Stimulated activated CD4-positive, alpha-beta T cell treated with anti-CD3 and anti-CD28 coated beads, Interleukin-4, amount 100 ng/mL, for 1 hour (primary cell): ENCODE results near the gene ENDOG.
"Not testable (repeated sequence)": the region's sequence is repeated elsewhere in the genome, so short reads cannot be mapped to it uniquely, and the experiment has no call there.

ENCODE experiments used
- DNase-seq: peaks from one replicate; pipeline ENCODE4 v3.0.0-alpha.2; 2020

The ENDOG gene

DNA sequence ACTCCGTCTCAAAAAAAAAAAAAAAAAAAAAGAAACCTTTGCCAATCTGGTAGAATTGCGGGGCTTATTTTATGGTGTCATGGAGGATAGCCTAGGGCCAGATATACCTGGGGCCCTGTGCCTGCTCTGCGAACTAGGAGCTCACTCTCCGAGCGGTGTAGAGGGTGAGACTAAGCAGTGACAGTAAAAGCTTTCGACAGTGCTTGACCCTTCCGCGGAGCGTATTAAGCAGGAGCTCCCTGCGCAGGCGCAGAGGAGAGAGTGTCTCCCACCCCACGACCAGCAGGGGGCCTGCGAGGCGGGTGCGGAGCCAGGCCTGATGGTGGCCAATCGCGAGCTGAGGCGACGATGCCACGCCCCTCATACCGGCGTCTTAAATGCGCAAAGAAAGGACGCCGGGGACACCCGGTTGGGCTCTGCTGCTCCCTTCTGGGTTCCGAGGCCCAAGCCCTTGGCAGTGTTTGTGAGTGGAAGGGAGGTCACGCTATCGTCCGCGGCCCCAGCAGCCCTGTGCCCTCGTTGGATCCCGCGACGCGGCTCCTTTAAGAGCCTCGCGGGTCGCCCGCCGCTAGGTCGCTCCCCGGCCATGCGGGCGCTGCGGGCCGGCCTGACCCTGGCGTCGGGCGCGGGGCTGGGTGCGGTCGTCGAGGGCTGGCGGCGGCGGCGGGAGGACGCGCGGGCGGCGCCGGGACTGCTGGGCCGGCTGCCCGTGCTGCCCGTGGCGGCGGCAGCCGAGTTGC, at the start of gene ENDOG:
TSS of gene ENDOG (plus strand) at position 402 of the 740 bp plus-strand sequence. CDS start at position 587, 185 bp downstream.
- DNase-seq, result peak; percentile 97

DNA sequence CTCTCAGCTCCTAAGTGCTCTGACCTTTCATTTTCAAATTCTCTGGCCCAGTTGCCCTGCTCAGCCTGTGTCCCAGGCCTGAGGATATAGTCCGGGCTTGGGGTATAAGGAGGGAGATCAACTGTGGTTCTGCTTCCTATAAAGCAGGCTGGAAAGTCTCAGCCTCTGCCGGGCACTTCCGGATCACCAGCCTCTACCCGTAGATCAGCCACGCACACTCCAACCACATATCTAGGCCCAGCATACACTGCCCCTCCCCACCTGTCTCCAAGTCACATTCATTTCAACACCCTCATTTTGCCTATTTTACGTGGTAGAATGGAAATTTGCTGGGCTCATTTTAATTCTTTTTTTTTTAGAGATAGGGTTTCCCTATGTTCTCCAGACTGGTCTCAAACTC, 49.7 kb upstream of the ENDOG start:
- no peak for DNase-seq

DNA sequence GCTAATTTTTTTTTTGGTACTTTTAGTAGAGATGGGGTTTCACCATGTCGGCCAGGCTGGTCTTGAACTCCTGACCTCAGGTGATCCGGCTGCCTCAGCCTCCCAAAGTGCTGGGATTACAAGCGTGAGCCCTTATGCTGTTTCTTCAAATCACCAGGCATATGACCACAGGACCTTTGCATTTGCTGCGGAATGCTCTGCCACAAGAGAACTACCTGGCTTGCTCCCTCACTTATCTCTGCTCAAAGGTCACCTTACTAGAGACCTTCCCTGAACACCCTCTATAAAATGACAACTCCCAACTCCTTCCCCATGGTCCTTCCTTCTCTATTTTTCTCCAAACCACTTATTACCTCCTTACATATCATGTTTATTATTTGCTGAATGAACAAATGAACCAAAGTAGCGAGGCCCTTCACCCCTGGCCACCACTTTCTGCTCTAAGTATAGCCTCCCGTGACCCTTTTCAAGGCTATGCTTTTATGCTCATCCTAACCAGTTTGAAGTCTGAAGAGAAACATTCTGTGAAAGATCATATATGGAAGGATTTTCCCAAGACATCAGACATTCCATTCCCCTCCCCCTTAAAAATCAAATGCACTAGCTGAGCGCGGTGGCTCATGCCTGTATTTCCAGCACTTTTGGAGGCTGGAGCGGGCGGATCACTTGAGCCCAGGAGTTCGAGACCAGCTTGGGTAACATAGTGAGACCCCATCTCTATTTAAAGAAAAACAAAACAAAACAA, 47.8 kb upstream of the ENDOG start:
- no peak for DNase-seq

DNA sequence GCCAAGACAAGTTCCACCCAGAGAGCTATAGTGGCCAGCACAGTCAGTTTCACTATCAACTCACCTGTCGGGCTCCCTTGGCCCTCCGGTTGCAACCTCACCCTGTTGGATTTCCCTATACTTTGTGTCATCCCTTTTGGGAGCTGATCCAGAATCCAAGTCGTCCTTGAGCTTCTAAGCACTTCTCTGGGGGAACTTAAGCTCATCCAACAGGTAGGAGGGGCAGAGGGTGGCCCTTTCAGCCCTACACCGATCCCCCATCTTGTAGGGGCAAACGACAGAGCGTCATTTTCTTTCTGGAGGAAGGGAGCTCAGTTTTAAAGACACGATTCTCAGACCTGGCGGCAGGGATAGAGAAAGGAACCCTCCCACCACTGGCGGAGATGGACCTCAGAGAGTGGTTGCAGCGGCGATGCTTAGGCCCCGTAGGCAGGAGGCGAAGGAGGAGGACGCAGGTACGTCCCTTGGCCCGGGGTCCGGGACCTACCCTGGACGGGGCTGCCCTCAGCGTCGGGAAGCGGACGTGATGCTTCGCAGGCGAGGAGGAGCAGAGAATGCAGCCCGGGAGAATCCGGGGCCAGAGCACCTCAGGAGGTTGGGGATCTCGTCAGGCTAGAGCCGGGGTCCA, 47.1 kb upstream of the ENDOG start:
- DNase-seq, result no peak

DNA sequence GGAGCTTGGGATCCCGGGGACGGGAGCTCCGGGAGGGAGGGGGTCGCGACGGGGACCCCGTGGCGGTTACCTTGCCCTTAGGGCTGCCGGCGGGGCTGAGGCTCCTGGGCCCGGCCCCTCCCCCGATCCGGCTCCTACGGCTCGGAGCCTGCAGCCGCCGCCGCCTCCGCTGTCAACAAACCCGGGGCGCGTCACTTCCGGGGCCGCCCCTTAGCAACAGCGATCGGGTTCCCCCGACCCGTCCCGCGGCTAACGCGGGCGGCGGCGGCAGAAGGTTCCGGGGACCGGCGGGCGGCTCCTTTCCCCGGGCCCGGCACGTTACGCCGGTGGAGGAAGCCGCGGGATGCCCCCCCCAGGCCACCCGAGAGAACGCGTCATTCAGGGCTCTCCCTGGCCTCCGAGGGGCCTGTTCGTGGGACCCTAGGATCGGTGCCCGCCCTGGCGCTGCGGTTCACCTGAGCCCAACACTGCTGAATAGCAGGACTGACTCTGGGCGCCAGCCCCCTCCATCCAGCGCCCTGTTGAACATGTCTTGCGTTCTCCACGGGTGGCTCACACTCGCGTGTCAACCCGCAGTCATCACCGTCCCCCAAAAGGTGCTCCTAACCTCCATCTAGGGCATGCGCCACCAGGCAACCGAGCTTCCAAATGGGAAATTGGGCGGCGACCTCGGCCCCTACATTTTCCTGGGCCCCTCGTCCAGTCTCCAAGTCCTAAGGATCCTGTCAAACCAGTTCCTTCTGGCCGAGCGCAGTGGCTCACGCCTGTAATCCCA, 46.4 kb upstream of the ENDOG start, which contains the start of gene ZER1:
TSS of gene ZER1 (minus strand) at position 183 of the 775 bp plus-strand sequence. CDS start 16,362 bp downstream, outside the sequence.
- DNase-seq, result peak; percentile 95

DNA sequence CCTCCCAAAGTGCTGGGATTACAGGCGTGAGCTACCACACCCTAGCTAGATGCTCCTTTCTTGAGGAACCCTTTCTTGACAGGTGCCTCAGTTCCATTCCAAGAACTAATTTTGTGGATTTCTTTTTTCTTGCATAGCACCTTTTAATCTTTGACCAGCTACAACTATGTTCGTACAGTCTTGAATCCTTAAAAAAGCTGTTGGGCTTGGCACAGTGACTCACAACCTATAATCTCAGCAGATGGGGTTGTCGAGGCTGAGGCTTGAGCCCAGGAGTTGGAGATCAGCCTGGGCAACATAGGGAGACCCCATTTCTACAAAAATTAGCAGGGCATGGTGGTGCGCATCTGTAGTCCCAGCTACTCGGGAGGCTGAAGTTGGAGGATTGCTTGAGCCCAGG, 45.3 kb upstream of the ENDOG start:
- DNase-seq, result no peak

DNA sequence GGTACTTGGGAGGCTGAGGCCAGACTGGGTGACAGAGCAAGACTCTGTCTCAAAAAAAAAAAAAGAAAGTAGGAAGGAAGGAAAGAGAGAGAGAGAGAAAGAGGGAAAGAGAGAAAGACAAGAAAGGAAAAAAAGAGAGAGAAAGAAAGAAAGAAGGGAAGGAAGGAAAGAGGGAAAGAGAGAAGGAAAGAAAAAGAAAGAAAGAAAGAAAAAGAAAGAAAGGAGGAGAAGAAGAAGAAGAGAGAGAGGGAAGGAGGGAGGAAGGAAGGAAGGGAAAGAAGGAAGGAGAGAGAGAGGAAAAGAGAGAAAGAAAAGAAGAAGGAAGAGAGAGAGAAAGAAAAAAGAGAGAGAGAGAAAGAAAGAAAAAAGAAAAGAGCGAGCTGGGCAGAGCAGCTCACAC, 43.5 kb upstream of the ENDOG start:
- no peak for DNase-seq

DNA sequence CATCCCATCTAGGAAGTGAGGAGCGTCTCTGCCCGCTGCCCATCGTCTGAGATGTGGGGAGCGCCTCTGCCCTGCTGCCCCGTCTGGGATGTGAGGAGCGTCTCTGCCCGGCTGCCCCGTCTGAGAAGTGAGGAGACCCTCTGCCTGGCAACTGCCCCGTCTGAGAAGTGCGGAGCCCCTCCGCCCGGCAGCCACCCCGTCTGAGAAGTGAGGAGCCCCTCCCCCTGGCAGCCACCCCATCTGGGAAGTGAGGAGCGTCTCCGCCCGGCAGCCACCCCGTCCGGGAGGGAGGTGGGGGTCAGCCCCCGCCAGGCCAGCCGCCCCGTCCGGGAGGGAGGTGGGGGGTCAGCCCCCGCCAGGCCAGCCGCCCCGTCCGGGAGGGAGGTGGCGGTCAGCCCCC, 38.2 kb upstream of the ENDOG start:
- not testable (repeated sequence) for DNase-seq

DNA sequence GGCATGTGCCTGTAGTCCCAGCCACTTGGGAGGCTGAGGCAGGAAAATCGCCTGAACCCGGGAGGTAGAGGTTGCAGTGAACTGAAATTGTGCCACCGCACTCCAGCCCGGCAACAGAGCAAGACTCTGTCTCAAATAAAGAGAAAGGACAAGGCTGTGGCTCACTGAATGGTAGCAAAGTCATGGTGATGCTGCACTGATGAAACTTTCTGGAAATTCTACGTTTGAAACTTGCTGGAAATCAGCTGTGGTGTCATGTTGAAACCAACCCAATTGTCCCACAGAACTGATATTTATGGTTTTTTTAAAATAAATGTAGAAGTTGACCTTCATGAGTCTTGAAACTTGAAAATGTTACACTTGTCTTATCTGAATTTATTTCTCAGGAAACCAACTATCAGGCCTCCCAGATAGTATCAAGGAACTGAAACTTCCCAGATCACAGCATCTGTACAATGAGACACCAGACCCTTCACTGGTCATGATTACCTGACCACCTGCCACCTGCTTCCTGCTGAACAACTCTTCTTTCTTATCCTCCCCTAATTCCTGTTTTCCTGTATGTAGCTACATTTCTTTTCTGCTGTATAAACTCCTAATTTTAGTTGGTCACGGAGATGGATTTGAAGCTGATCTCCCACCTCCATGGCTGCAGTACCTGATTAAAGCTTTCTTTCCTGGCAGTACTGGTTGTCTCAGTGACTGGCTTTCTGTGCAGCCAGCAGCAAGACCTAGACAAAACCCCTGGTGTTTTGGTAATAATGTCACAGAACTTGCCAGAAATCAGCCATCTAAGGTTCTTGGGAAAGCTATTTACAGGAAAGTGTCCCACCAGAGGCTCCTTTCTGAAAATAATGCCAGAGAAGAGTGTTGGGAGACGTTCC, 36.9 kb upstream of the ENDOG start:
- no peak for DNase-seq

DNA sequence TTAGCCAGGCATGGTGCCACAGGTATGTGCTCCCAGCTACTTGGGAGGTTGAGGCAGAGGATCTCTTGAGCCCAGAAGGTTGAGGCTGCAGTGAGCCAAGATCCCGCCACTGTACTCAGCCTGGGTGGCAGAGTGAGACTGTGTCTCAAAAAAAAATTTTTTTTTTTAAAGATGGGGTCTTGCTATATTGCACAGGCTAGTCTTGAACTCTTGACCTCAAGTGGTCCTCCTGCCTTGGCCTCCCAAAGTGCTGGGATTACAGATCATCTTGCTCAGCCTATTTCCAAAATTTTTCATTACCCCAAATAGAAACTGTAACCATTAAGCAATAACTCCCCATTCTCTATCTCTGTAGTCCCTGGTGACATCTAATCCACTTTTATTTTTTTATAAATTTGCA, 35.6 kb upstream of the ENDOG start:
- no peak for DNase-seq

DNA sequence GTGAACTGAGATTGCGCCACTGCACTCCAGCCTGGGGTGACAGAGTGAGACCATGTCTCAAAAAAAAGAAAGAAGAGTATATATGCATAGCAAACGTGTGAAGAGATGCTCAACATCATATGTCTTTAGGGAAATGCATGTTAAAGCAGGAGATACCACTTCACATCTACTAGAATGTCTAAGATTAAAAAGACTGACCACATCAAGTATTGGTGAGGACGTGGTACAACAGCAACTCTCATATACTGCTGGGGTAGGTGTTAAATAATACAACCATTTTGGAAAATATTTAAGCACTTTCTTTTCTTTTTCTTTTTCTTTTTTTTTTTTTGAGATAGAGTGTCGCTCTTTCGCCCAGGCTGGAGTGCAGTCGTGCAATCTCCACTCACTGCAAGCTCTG, 32.9 kb upstream of the ENDOG start:
- no peak for DNase-seq

DNA sequence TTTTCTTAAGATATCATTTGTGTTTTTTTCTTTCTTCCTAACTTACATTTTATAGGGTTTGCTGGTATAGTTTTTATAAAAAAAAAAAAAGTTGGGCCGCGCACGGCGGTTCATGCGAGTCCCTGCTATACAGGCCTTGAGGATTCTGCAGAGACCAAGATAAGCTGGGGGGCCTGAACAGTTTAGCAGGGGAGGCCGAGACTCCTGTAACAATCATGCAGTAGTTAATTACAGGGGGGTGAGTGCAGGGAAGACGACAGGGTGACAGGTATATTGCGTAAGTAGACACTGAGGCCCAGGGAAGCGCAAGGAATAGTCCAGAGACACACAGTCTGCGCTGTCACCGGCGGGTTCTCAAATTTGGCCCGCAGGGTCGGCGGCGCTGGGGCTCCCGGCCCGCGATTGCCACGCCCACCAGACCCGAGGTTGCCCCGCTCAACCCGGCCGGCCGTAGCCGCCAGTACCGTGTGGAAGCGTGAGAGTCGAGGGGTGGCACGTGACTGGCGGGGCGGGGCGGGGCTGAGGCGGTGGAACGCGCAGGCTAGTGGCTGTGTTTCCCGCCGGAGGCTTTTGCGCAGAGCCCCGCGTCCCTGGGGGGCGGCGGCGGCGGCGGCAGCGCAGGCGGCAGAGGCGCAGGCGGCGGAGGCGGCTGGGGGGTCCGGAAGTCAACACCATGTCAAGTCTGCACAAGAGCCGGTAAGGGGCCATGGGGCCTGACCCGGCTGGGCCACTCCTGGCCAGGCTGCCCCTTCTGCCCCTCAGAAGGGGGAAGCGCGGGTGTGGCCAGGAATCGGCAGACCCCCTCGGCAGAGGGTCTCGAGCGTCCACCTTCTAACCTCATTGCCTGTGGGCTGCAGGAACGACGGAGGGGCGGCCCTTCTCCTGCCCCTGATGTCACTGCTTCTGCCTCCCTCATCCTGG, 31.4 kb upstream of the ENDOG start, which contains the start of gene TBC1D13:
TSS of gene TBC1D13 (plus strand) at position 573 of the 921 bp plus-strand sequence. CDS start at position 674, 101 bp downstream.
- DNase-seq, result peak; percentile 89

DNA sequence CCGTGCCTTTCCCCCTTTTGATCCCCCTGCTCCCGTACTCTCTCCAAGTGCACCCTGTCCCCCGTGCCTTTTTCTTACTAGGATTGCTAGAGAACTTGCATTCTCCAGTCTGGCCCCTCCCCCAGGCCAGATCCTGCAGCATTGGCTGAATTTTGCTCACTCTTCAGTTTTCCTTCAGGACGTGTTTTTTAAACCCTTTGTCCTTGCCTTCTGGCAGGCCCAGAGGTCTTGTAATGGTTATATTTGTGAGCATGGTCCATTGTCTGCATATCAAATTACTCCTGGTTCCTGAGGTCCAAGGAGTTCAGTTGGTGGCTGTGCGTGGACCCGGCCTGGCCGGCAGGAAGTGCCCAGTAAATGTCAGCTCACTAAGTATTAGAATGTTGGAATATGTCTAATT, 30.6 kb upstream of the ENDOG start:
- no peak for DNase-seq

DNA sequence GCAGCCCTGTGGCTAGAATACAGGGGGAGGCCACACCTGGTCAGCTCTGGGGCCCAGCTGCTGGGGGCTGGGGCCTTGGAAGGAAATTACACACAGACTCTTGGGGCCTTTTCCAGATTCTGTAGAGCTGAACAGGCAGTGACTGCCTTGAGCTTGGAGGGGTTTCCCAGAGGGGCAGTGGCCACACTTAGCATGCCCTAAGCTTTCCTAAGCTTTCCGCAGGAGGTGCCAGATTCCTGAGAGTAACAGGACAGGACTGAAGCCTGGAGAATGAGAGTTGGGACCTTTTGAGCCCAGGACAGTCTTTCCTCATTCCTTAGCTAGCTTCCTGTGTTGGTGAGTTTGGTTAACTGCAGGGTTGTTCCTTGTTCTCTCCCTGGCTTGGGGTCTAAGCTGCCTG, 29.9 kb upstream of the ENDOG start:
- DNase-seq, result no peak

DNA sequence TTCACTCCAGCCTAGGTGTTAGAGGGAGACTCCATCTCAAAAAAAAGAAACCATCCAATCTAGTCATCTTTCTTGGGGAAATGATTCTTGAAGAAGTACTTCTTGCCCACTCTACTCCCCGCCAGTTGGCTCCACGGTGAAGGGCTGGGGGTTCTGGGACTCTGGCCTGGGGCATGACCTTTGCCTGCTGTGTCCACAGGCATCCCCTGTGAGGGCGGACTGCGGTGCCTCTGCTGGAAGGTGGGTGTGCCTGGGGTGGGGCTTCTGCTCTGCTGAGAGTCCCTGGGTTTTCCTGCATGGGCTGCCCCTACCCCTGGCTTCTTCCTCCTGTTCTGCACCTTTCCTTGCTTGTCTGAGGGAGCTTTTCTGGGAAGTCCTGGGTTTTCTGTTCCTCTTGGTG, 27.8 kb upstream of the ENDOG start:
- no peak for DNase-seq

DNA sequence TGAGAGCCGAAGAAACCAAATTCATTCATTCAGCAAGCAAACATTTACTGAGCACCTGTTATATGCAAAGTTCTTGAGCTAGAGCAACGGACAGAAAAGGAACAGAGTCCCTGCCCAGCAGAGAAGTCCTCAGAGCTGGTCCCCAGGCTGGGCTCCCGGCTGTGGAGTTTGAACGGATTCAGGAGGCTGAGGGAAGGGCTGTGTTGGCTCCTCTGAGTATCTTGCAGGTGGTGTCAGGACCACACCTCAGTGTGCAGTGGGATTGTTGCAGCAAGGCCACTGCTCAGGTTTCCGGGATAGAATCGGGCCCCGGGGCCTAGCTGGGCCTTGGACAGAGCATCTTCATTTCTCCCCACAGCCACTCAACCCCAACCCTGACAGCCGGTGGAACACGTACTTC, 26.2 kb upstream of the ENDOG start:
- DNase-seq, result no peak

DNA sequence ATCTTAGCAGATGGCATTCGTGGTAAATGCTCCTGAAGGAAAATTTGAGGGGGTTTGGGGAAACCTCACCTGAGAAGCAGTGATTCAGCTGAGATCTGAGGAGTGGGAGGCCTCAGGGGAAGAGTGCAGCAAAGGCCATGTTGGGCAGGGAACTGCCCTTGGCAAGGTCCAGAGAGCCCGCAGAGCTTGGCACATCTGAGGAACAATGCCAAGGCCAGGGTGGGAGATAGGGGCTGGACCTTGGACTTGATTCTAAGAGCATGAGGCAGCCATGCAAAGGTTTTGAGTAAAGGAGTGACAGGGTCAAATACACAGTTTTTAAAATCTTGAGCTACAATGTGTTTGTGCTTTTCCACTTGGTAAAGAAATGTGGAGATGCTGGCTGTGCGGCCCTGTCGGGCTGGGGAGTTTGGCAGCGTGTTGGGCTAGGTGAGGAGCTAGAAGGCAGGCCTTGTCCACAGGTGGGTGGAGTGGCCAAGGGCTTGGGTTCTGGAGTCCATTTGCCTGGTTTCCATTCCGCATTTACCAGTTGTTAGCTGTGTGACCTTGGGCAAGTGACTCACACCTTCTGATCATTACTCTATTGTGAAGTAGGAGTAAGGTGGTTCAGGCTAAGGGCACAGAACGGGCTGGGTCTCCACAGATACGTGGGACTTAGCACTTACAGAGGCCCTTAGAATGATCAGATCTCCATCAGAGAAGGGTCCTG, 25.2 kb upstream of the ENDOG start:
- no peak for DNase-seq

DNA sequence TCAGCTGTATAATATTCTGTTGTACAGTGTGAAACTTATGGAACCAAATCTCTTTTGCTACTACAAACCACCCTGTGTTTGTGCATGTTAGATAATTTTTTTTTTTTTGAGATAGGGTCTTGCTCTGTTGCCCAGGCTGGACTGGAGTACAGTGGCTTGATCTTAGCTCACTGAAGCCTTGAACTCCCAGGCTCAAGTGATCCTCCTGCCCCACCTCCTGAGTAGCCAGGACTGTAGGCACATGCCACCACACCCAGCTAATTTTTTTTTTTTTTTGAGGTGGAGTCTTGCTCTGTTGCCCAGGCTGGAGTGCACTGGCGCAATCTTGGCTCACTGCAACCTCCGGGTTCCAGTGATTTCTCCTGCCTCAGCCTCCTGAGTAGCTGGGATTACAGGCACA, 23.3 kb upstream of the ENDOG start:
- not testable (repeated sequence) for DNase-seq

DNA sequence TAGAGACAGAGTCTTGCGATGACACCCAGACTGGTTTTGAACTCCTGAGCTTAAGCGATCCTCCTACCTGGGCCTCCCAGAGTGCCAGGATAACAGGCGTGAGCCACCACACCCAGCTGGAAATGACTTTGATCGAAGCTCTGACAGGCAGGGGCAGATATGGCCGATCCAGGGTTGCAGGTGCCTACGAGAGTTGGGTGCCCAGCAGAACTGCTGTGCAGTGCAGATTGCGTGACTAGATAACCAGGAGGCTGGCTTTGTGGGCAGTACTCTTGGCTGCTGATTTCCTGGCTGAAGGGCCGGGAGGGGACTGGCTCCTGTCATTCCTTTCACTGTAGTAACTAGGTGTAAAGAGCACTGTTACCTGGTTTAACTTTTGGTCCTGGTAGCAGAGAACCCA, 19.4 kb upstream of the ENDOG start:
- DNase-seq, result no peak

DNA sequence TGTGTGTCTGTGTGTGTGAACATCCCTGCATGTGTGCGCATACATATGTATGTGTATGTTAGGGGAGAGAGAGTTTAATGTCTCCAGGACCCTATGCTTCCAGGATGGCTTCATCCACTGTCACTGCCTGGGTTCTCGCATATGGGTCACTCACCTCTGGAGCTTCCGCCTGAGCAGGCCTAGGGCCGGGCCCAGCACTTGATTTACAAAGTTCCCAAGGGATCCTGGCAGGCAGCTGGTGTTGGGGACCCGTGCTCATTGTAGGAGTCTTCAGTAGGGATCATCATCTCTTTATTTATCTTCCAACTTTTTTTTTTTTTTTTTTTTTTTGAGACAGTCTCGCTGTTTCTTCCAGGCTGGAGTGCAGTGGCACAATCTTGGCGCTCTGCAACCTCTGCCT, 18.2 kb upstream of the ENDOG start:
- no peak for DNase-seq
